HG03108 (cell line): ENCODE results near the gene AGO4.
"Not testable (repeated sequence)": the region's sequence is repeated elsewhere in the genome, so short reads cannot be mapped to it uniquely, and the experiment has no call there.

ENCODE experiments used
- ATAC-seq: cut with Tn5 transposase; IDR thresholded peaks from one replicate; pipeline ENCODE4 v1.9.1; 2021; ENCODE audit warnings: moderate library complexity; ENCODE audit not compliant: unreplicated experiment

Gene AGO4

GRCh38 chr1:35810096-35810881, 2.5 kb downstream of the AGO4 start:
- no peak for ATAC-seq

- ATAC-seq = not testable (repeated sequence)
Observed at GRCh38 chr1:35812754-35813153, 4.9 kb downstream of the AGO4 start.

- no peak for ATAC-seq
Observed at GRCh38 chr1:35825255-35825654, 17.4 kb downstream of the AGO4 start.

GRCh38 chr1:35832276-35832905, 24.6 kb downstream of the AGO4 start:
- no peak for ATAC-seq

GRCh38 chr1:35833395-35833794, 25.6 kb downstream of the AGO4 start:
- ATAC-seq = no peak

GRCh38 chr1:35834218-35834617, 26.4 kb downstream of the AGO4 start:
- no peak for ATAC-seq

- ATAC-seq = no peak
Observed at GRCh38 chr1:35835398-35835797, 27.6 kb downstream of the AGO4 start.

- ATAC-seq = no peak
Observed at GRCh38 chr1:35836734-35837133, 28.9 kb downstream of the AGO4 start.

GRCh38 chr1:35838693-35839245, 31.0 kb downstream of the AGO4 start:
- no peak for ATAC-seq

GRCh38 chr1:35844826-35845225, 37.0 kb downstream of the AGO4 start:
- ATAC-seq = no peak

GRCh38 chr1:35845766-35846165, 38.0 kb downstream of the AGO4 start:
- no peak for ATAC-seq

- no peak for ATAC-seq
Observed at GRCh38 chr1:35847935-35848565, 40.2 kb downstream of the AGO4 start.

- ATAC-seq = no peak
Observed at GRCh38 chr1:35850051-35850450, 42.2 kb downstream of the AGO4 start.

- ATAC-seq = no peak
Observed at GRCh38 chr1:35850716-35851115, 42.9 kb downstream of the AGO4 start.

- ATAC-seq = no peak
Observed at GRCh38 chr1:35851132-35851869, 43.5 kb downstream of the AGO4 start.

- ATAC-seq = no peak
Observed at GRCh38 chr1:35852241-35852640, 44.4 kb downstream of the AGO4 start.

- no peak for ATAC-seq
Observed at GRCh38 chr1:35854989-35855700, 47.3 kb downstream of the AGO4 start.

GRCh38 chr1:35856964-35857363, 49.1 kb downstream of the AGO4 start:
- no peak for ATAC-seq

- no peak for ATAC-seq
Observed at GRCh38 chr1:35857830-35858229, 50.0 kb downstream of the AGO4 start.

GRCh38 chr1:35860696-35861095, 52.9 kb downstream of the AGO4 start:
- ATAC-seq = no peak
